ENCODE results near the gene BRIP1.
A peak's percentile ranks its signal among the peaks of the same experiment; 100 is the strongest.

Gene BRIP1

DNA sequence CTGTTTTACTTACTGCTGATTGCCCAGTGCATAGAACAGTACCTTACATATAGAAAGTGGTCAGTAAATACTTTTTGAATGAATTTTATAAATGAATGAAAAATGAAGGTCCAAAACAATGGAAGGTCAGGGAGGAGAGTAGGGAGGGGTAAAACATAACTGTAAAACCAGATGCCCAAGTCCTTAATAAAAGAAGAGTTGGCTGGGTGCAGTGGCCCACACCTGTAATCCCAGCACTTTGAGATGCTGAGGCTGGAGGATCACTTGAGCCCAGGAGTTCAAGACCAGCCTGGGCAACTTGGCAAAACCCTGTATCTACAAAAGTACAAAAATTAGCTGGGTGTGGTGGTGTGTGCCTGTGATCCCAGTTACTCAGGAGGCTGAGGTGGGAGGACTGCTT, 108.2 kb downstream of the BRIP1 start:
- no peak overlapping the region for H3K9ac ChIP-seq
- H3K4me2 ChIP-seq: no peak overlapping the region
- no peaks in the 10 kb centered on the region for H3K79me2 ChIP-seq (ENCODE audit: insufficient read depth, low read depth)
- H4K20me1 ChIP-seq (ENCODE audit: insufficient read depth): no peaks in the 10 kb centered on the region
- no peaks in the 10 kb centered on the region for H3K27me3 ChIP-seq (ENCODE audit: insufficient read depth, low read depth)
- H3K36me3 ChIP-seq (ENCODE audit: insufficient read depth): no peaks in the 10 kb centered on the region
- H3K4me1 ChIP-seq (ENCODE audit: low read depth, poor library complexity, severe bottlenecking): peaks cover 40% of the 10 kb centered on the region
- no peak overlapping the region for H3K27ac ChIP-seq
- H2AFZ ChIP-seq (ENCODE audit: low read depth): no peak overlapping the region
- H3K4me3 ChIP-seq (IDR thresholded peaks at IDR 0.05; ENCODE audit: insufficient read depth, low read depth, low read length): no peak overlapping the region
- TF ChIP-seq, protein P1, sequence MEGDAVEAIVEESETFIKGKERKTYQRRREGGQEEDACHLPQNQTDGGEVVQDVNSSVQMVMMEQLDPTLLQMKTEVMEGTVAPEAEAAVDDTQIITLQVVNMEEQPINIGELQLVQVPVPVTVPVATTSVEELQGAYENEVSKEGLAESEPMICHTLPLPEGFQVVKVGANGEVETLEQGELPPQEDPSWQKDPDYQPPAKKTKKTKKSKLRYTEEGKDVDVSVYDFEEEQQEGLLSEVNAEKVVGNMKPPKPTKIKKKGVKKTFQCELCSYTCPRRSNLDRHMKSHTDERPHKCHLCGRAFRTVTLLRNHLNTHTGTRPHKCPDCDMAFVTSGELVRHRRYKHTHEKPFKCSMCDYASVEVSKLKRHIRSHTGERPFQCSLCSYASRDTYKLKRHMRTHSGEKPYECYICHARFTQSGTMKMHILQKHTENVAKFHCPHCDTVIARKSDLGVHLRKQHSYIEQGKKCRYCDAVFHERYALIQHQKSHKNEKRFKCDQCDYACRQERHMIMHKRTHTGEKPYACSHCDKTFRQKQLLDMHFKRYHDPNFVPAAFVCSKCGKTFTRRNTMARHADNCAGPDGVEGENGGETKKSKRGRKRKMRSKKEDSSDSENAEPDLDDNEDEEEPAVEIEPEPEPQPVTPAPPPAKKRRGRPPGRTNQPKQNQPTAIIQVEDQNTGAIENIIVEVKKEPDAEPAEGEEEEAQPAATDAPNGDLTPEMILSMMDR (conservative IDR thresholded peaks at IDR 0.05; ENCODE audit: low read depth, low read length): no peak

DNA sequence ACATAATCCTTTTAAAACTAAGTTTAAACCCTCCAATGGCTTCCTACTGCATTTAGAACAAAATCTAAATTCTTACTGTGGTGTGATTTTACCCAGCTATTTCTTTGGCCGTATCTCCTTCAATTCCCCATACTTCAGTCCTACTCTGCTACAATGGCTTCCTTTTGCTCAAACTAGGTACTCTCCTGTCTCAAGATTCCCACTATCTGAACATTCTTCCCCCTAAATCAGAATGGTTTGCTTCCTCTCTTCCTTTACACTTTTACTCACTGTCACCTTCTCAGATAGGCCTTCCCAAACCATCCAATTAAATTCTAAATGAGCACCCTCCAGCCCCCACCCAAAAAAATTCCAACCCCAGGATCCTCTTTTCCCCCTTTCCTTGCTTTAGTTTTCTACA, 109.2 kb downstream of the BRIP1 start:
- Histone ChIP-seq H3K4me2 (no peak overlapping the region), H3K27me3 (ENCODE audit: insufficient read depth, low read depth) (no peaks in the 10 kb centered on the region), H3K79me2 (ENCODE audit: insufficient read depth, low read depth) (no peaks in the 10 kb centered on the region), H2AFZ (ENCODE audit: low read depth) (no peak overlapping the region), H3K9ac (no peak overlapping the region), H3K27ac (no peak overlapping the region), H4K20me1 (ENCODE audit: insufficient read depth) (no peaks in the 10 kb centered on the region), H3K4me3 (IDR thresholded peaks at IDR 0.05; ENCODE audit: insufficient read depth, low read depth, low read length) (no peak overlapping the region), H3K4me1 (ENCODE audit: low read depth, poor library complexity, severe bottlenecking) (peaks cover 40% of the 10 kb centered on the region), H3K36me3 (ENCODE audit: insufficient read depth) (no peaks in the 10 kb centered on the region)
- TF ChIP-seq, protein P1 (conservative IDR thresholded peaks at IDR 0.05; ENCODE audit: low read depth, low read length): no peak

DNA sequence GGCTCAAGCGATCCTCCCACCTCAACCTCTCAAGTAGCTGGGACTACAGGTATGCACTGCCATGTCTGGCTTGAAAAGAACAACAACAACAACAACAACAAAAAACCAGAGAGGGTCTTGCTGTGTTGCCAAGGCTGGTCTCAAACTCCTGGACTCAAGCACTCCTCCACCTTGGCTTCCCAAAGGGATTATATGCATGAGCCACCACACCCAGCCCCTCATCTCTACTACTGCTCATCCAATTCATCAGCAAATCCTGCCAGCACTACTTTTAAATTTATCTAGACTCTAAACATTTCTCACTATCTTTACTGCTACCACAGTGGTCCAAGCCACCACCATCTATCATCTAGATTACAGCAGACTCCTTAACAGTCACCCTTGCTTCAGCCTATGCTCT, 109.6 kb downstream of the BRIP1 start:
- H3K27me3 ChIP-seq (ENCODE audit: insufficient read depth, low read depth): no peaks in the 10 kb centered on the region
- no peak overlapping the region for H3K4me2 ChIP-seq
- H3K4me3 ChIP-seq (IDR thresholded peaks at IDR 0.05; ENCODE audit: insufficient read depth, low read depth, low read length): no peak overlapping the region
- H3K9ac ChIP-seq: no peak overlapping the region
- H3K4me1 ChIP-seq (ENCODE audit: low read depth, poor library complexity, severe bottlenecking): peaks cover 40% of the 10 kb centered on the region
- no peaks in the 10 kb centered on the region for H3K36me3 ChIP-seq (ENCODE audit: insufficient read depth)
- no peak overlapping the region for H2AFZ ChIP-seq (ENCODE audit: low read depth)
- H4K20me1 ChIP-seq (ENCODE audit: insufficient read depth): no peaks in the 10 kb centered on the region
- no peaks in the 10 kb centered on the region for H3K79me2 ChIP-seq (ENCODE audit: insufficient read depth, low read depth)
- no peak overlapping the region for H3K27ac ChIP-seq
- TF ChIP-seq, protein P1 (conservative IDR thresholded peaks at IDR 0.05; ENCODE audit: low read depth, low read length): no peak

DNA sequence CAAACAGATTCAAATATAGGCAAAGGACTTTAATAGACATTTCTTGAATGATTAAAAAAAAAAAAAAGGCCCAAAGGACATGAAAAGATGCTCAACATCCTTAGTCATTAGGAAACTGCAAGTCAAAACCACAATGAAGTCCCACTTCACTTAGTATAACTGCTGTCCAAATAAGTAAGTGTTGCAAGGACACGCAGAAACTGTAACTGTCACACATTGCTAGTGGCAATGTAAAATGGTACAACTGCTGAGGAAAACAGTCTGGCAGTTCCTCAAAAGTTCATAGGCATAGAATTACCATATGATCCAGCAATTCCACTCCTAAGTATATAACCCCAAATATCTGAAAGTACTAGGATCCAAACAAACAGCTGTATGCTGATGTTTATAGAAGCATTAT, 112.7 kb downstream of the BRIP1 start:
- no peaks in the 10 kb centered on the region for H4K20me1 ChIP-seq (ENCODE audit: insufficient read depth)
- peak overlapping the region; percentile 36; the same call in 1 of the 2 replicates for H3K4me2 ChIP-seq
- no peaks in the 10 kb centered on the region; the same call in 1 of the 2 replicates for H3K36me3 ChIP-seq (ENCODE audit: insufficient read depth)
- no peak overlapping the region for H2AFZ ChIP-seq (ENCODE audit: low read depth)
- no peak overlapping the region for H3K9ac ChIP-seq
- H3K4me3 ChIP-seq (IDR thresholded peaks at IDR 0.05; ENCODE audit: insufficient read depth, low read depth, low read length): no peak overlapping the region
- H3K4me1 ChIP-seq (ENCODE audit: low read depth, poor library complexity, severe bottlenecking): peaks cover 16% of the 10 kb centered on the region
- H3K27me3 ChIP-seq (ENCODE audit: insufficient read depth, low read depth): no peaks in the 10 kb centered on the region
- H3K27ac ChIP-seq: no peak overlapping the region
- TF ChIP-seq, protein P1 (conservative IDR thresholded peaks at IDR 0.05; ENCODE audit: low read depth, low read length): no peak
- no peaks in the 10 kb centered on the region for H3K79me2 ChIP-seq (ENCODE audit: insufficient read depth, low read depth)

Data from KMS-11 (cell line).